HG03108 (cell line): ENCODE data around the gene AP3D1.
"Not testable (repeated sequence)": the region's sequence is repeated elsewhere in the genome, so short reads cannot be mapped to it uniquely, and the experiment has no call there.

ENCODE experiments used
- ATAC-seq: cut with Tn5 transposase; IDR thresholded peaks from one replicate; pipeline ENCODE4 v1.9.1; 2021; ENCODE audit warnings: moderate library complexity; ENCODE audit not compliant: unreplicated experiment

Gene AP3D1

GRCh38 chr19:2129892-2130770, 21.2 kb downstream of the AP3D1 start:
- no peak for ATAC-seq

DNA sequence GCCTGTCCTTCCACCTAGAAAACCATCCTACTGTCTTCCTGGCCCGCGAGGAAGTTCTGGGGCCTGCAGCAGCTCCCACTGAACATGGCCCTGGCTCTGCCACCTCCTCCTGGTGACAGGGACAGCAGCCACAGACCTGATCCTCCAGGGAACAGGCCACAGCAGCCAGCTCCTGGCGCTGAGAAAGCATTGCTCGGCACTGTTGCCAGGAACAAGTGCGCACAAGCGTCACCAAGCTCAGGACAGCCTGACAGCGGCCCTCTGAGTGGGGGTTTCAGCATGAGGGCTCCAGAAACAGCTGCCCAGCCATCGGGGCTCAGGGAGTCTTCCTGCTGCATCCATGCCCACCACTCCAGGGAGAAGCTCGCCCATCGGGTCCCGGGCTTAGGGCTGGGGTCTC, 21.9 kb downstream of the AP3D1 start:
- ATAC-seq = no peak

GRCh38 chr19:2129022-2129421, 22.3 kb downstream of the AP3D1 start:
- no peak for ATAC-seq

GRCh38 chr19:2128252-2128651, 23.1 kb downstream of the AP3D1 start:
- ATAC-seq = not testable (repeated sequence)

DNA sequence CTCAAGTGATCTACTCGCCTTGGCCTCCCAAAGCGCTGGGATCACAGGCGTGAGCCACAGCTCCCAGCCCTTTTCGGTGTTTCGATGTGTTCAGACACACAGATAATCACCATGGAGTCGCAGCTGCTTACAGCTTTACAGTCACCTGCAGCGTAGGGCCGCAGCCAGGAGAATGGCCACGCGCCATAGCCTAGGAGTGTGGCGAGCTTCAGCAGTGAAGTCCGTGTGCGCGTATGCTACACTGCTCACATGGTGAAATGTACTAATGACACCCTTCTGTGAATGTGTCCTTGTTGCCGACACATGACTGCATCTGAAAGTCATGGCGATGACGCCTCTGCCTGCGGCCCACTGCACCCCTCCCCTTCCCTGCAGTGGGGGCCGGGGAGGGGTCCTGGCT, 23.6 kb downstream of the AP3D1 start:
- ATAC-seq = no peak

DNA sequence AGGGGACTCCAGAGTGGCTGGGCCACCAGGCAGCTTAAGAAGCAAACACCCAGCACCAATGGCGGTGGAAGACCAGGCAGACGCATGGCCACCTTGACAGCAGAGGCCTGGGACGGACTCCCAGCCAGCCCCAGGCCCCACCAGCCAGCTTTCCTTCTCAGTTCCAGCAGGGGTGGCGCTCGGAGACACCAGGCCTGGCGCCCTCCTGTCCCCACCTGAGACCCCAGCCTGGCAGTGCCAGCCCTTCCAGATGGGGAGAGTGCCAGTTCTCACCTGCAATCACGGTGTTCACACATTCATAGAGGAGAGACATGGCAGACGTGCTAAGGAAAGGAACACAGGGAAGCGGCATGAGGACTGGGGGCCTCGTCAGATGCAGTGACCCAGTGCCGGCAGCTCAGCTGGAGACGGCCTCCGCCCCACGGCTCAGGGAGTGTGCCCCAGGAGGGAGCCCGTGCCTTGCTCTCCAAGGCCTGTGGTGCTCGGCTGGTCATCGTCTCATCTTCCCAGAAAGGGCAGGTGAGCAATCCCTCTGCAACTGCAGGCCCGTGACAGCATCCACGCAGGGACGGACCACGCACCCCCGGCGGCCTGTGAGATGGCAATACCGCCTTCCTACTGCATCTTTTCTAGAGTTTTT, 24.4 kb downstream of the AP3D1 start:
- no peak for ATAC-seq

GRCh38 chr19:2123682-2124387, 27.5 kb downstream of the AP3D1 start:
- ATAC-seq = no peak

GRCh38 chr19:2122982-2123381, 28.4 kb downstream of the AP3D1 start:
- no peak for ATAC-seq

DNA sequence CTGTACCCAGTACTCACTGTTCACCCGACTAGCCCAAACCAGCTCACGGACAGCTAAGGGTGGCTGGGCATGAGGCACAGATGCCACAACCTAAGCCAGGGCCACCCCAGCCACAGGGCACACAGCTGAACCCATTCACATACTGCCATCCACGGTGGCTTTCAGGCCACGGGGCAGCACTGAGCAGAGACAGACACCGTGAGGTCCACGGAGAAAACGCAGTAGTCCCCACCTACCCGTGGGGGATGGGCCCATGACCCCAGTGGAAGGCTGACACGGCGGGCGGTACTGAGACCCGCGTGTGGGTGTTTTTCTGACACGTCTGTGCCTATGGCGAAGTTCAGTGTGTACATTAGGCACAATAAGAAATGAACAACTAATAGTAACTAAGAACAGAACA, 29.1 kb downstream of the AP3D1 start:
- ATAC-seq = no peak

- no peak for ATAC-seq
Measured at GRCh38 chr19:2121416-2122051, 29.8 kb downstream of the AP3D1 start.

DNA sequence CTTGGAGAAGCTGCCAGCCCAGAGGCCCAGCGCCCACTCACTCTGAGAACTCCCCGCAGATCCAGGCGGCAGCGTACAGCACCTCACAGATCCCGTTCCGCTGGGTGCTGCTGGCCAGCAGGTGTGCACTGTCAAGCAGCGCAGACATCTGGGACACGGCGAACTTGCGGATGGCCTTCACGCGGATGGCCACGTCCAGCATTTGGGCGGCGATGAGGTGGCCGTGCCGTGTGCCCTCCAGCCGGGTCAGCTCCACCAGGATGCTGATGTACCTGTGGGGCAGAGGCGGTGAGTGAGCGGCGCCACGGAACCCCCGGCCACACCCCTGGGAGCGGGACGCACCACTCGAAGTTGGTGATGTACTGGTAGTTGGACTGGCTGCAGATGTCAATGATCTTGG, 30.5 kb downstream of the AP3D1 start:
- ATAC-seq = no peak

DNA sequence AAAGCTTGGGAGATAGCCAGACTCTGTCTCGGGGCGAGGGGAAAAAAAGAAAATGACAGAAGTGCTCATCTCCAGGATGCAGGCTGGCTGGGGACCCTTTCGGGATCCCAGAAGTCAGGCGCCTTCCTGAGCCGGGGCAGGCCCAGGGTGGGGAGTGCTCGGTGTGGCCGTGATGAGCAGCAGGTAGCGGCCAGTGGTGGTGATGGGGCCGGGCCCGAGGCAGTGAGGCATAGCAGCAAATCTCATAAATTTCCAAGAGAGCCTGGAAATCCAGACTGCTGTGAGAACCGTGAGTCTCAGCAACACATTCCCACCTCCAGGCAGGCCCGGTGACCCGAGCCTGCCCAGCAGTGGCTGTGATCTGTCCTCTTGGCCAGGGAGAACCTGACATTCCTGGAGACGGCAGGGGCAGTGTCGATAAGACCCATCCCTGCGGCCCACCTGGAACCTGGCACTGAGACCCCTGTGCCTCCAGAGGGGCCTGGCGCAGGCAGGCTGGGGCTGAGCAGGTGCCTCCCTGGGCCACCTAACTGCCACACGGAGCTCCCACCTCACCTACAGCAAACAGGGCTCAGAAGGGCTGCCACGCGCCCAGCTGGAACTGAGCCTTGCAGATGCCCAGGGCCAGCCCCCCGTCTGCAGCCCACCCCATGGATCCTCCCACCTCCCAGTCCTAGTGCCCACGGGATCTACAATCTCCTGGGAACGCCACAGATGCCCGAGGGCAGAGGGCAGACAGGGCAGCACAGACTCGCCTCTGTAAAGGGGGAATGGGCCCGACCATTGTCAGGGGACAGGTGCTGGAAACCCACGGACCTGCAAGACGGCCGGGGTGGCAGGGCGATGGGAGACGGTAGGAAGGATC, 31.2 kb downstream of the AP3D1 start:
- ATAC-seq = no peak

DNA sequence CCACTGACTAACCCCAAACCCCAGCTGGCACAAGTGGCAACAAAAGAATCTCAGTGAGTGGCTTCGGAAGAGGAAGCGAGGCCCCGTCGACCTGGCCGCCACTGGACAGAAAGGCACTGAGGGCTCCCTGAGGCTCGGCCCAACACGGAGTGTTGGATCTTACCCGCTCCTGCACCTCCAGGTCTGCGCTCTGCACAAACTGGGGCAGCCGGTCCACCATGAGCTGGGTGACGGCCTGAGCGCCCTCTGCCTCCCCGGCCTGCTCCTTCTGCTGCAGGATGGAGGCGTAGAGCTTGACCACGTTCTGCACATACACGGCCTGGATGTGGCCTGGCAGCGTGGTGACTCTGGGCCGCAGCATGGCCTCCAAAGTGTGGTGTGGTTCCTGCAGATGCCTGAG, 32.9 kb downstream of the AP3D1 start:
- ATAC-seq = no peak

- ATAC-seq = no peak
Measured at GRCh38 chr19:2117215-2117960, 34.0 kb downstream of the AP3D1 start.

- ATAC-seq = no peak
Measured at GRCh38 chr19:2116507-2116906, 34.9 kb downstream of the AP3D1 start.

GRCh38 chr19:2115911-2116426, 35.4 kb downstream of the AP3D1 start:
- no peak for ATAC-seq

DNA sequence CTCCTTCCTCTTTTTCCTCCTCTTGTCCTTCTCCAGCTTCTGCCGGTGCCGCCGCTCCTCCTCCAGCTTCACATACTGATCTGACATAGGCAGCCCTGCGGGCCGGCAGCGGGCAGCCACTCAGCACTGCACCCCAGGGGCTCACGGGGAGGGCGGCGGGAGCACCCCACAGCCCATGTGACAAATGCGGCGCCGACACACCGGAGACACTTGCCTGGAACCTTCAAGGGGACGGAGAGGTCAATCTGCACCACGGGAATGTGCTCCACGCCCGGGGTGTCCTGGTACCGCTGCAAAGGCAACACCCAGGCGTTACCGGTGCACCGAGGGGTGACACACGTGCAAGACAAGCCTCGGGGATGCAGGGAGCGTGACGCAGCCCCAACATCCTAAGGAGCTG, 36.0 kb downstream of the AP3D1 start:
- ATAC-seq = no peak

GRCh38 chr19:2114821-2115220, 36.5 kb downstream of the AP3D1 start:
- ATAC-seq = no peak

- ATAC-seq = no peak
Measured at GRCh38 chr19:2114218-2114617, 37.1 kb downstream of the AP3D1 start.
